ENCODE measurements around the gene SLC8A3. TPM values are rescaled to one million over a fixed set of nuclear protein-coding genes. Genes with fewer than 3 reads are reported as not detected.
A peak's percentile ranks its signal among the peaks of the same experiment; 100 is the strongest.

SLC8A3 gene
- total and polyA plus RNA-seq, 9 donors, result 0.04 to 0.53 (median 0.10) TPM; not detected in 3

DNA sequence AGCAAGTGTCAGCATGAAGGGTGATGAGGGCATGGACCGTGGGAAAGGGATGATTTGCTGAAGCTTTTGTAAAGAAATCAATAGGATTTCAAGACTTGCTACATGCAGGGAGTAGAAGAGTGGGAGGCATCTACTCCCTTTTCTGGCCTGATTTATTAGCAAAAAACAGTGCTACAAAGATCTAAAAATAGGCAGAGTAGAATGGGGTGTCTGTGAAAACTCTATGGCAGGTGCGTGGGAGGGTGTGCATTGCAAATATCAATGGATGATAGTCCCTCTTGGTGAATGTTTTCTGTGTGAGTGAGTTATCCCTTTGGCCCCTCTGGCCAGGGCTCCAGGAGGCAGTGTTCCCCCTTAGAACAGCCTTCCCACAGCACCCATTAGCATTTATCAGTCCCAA, 170.5 kb downstream of the SLC8A3 start:
- TF ChIP-seq, protein P1, sequence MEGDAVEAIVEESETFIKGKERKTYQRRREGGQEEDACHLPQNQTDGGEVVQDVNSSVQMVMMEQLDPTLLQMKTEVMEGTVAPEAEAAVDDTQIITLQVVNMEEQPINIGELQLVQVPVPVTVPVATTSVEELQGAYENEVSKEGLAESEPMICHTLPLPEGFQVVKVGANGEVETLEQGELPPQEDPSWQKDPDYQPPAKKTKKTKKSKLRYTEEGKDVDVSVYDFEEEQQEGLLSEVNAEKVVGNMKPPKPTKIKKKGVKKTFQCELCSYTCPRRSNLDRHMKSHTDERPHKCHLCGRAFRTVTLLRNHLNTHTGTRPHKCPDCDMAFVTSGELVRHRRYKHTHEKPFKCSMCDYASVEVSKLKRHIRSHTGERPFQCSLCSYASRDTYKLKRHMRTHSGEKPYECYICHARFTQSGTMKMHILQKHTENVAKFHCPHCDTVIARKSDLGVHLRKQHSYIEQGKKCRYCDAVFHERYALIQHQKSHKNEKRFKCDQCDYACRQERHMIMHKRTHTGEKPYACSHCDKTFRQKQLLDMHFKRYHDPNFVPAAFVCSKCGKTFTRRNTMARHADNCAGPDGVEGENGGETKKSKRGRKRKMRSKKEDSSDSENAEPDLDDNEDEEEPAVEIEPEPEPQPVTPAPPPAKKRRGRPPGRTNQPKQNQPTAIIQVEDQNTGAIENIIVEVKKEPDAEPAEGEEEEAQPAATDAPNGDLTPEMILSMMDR (IDR thresholded peaks at IDR 0.05), result no peak
- TF ChIP-seq EP300 (IDR thresholded peaks at IDR 0.05) (no peak), POLR2A (IDR thresholded peaks at IDR 0.05) (no peak)
- Histone ChIP-seq H3K36me3 (no peaks in the 10 kb centered on the region), H3K27ac (no peak overlapping the region), H3K4me3 (no peak overlapping the region), H3K9me3 (no peaks in the 10 kb centered on the region), H3K4me1 (ENCODE audit: insufficient read depth) (peaks cover 2% of the 10 kb centered on the region), H3K27me3 (no peaks in the 10 kb centered on the region)
- 16 to 22% (median 17%) methylated on average over 2 of the region's 2 CpGs for WGBS, 3 donors
- DNase-seq, result peak in 4 of 5 donors; percentile 15 to 59 (median 43)
- intact Hi-C loops (cut with DNase I), result no loop called here

DNA sequence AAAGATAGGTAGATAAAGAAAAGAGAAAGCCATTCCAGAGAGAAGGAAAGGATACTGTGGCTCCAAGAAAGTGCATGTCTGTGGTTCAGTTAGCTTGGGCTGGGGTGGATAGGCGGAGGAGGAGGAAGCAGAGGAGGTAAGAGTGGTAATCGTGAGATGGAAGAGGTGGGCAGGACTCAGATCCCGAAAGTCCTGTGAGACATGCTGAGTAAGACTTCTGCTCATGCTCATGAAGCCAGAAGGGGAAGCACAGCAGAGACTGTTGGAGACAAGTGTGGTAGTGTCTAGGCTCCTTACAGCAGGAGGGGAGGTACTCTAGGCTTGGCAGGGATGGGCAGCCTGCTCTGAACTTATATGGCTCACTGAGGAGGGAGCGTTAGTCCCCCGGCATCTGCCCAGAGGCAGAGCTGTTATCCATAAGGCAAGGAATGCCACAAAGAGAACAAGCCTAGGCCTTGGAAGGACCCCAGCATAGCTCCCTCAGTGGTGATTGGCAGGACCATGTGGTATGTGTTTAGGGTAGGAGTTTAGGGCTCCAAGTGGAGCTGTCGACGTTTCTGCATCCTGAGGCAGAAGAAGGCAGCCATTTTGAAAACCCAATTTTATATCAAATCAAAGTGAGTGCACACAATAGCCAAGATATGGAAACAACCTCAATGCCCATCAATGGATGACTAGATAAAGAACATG, 174.2 kb downstream of the SLC8A3 start:
- no peak for DNase-seq
- H3K4me1 ChIP-seq (ENCODE audit: insufficient read depth), result peaks cover 2% of the 10 kb centered on the region
- no peaks in the 10 kb centered on the region for H3K9me3 ChIP-seq
- no peaks in the 10 kb centered on the region for H3K27me3 ChIP-seq
- H3K36me3 ChIP-seq, result no peaks in the 10 kb centered on the region
- no peak for TF ChIP-seq POLR2A (IDR thresholded peaks at IDR 0.05)
- TF ChIP-seq, protein P1 (IDR thresholded peaks at IDR 0.05), result no peak
- TF ChIP-seq EP300 (IDR thresholded peaks at IDR 0.05), result no peak
- intact Hi-C loops (cut with DNase I), result no loop called here
- no peak overlapping the region for H3K4me3 ChIP-seq
- no peak overlapping the region for H3K27ac ChIP-seq
- 81 to 85% (median 81%) methylated on average over 7 of the region's 7 CpGs for WGBS, 3 donors

DNA sequence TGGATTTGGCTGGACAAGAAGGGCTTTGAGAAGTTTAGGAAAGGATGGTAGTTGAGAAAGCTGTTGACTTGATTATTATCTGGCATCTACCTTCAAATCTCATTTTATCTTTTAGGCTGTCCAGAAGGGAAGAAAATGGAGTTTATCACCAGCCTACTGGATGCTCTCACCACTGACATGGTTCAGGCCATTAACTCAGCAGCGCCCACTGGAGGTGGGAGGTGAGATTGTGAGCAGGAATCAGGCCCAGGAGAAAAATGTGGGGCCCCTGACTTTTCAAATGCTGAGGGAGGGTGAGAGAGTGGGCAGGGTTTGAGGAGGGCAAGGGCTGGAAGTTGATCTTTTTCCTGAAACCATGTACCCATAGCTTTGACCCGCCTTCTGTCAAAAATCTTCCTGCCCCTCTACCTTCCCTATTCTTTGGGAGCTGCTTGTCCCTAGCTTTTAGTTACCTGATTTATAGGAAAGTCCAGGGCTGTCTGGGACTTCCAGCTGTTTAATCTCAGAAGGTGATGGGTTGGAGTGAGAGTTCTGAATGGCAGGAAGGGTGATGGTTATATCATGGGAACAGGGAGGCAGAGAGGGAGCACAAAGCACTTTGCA, 175.4 kb downstream of the SLC8A3 start:
- Histone ChIP-seq H3K36me3 (no peaks in the 10 kb centered on the region), H3K9me3 (no peaks in the 10 kb centered on the region), H3K4me1 (ENCODE audit: insufficient read depth) (no peaks in the 10 kb centered on the region), H3K4me3 (no peak overlapping the region), H3K27ac (no peak overlapping the region), H3K27me3 (no peaks in the 10 kb centered on the region)
- WGBS, 3 donors, result 53 to 66% (median 62%) methylated on average over 2 of the region's 2 CpGs
- DNase-seq, result no peak
- TF ChIP-seq, protein P1 (IDR thresholded peaks at IDR 0.05), result no peak
- TF ChIP-seq POLR2A (IDR thresholded peaks at IDR 0.05) (no peak), EP300 (IDR thresholded peaks at IDR 0.05) (no peak)
- intact Hi-C loops (cut with DNase I), result no loop called here

DNA sequence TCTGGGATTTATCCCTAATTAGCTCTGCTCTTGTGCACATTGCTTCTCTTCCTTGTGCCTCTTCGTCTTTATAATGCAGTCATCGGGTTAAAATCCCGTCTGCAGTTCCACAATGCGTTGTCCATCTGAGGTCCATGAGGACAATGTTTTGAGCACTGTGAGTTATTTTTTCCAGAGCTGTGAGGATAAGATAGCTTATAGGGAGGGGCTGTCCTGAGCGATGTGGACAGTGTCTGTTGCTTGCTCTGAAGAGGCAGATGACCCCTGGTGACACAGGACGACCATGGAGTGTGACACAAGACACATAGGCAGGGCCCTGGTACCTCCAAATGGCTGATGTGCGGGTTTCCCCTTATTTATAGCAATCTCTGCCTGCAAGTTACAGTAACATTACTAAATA, 177.0 kb downstream of the SLC8A3 start:
- 75 to 87% (median 82%) methylated on average over 7 of the region's 7 CpGs for WGBS, 3 donors
- Histone ChIP-seq H3K4me3 (no peak overlapping the region), H3K9me3 (no peaks in the 10 kb centered on the region), H3K27me3 (no peaks in the 10 kb centered on the region), H3K4me1 (ENCODE audit: insufficient read depth) (no peaks in the 10 kb centered on the region), H3K36me3 (no peaks in the 10 kb centered on the region), H3K27ac (no peak overlapping the region)
- TF ChIP-seq, protein P1 (IDR thresholded peaks at IDR 0.05), result no peak
- no peak for TF ChIP-seq EP300 (IDR thresholded peaks at IDR 0.05)
- no peak for TF ChIP-seq POLR2A (IDR thresholded peaks at IDR 0.05)
- no peak for DNase-seq
- intact Hi-C loops (cut with DNase I), result no loop called here
